ENCODE measurements around the gene FAR2.

DNA sequence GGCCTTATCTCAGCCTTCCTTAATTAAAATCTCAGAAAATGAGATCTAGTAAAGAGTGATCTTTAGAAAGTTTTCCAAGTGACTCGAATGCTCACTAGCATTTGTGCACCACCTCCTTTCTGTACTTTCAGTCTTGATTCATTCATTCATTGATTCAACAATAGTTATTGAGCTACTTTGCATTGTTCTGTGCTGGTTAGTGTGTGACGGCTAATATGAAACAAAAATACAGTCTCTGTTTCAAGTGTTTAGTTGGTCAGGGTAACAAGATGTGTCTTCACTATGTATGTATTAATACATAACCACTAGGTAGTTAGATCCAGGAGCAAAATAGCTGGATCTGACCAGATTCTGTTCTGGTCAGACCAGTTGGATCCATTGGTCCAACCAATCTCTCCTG, 100.9 kb downstream of the FAR2 start:
- no peak for TF ChIP-seq CTCF (IDR thresholded peaks at IDR 0.05)
- no peak for TF ChIP-seq POLR2A (IDR thresholded peaks at IDR 0.05)
